K562 (cell line): ENCODE results near the gene OLIG1. TPM values are rescaled to one million over a fixed set of nuclear protein-coding genes. Genes with fewer than 3 reads are reported as not detected.

Source experiments
- ATAC-seq: fragments of 200-7000 bp; cut with Tn5 transposase; 3 replicates; pipeline ENCODE4 v1.9.1; 2020; ENCODE audit warnings: moderate library complexity
- BruUV-seq: library from RNA; stranded (reverse); fragments of 400-500 nt; replicated peaks from 2 replicates; lab custom pipeline; 2021; lab: Mats Ljungman, UMichigan
- CTCF ChIA-PET: fragments of 300-600 bp; formaldehyde crosslinking; extraction: SDS; loops from one replicate; lab custom pipeline; 2021; ENCODE audit warnings: low intra/inter-chr PET ratio; lab: Yijun Ruan, JAX
- POLR2A ChIA-PET: fragments of 300-600, 350-650 bp; sonication (Branson Sonifier 250); formaldehyde crosslinking; extraction: SDS; loops from one replicate; lab custom pipeline; 2021; ENCODE audit warnings: antibody characterized with exemption, inconsistent platforms; lab: Yijun Ruan, JAX
- DNase-seq, 4 experiments: peaks; one replicate each; pipeline versions ENCODE4 v3.0.0 to v3.0.0-alpha.2; 2011 to 2018; ENCODE audit warnings: low spot score in 3 of 4, mixed read lengths in 3 of 4; ENCODE audit errors: extremely low read depth in 1 of 4
- FAIRE-seq: peaks from 2 replicates; lab custom pipeline; 2011; peaks lifted over from hg19 to GRCh38; lab: Jason Lieb, UNC
- H2AFZ ChIP-seq: 2 replicates; pipeline ENCODE4 v1.6.0; 2011; ENCODE audit warnings: low read depth, low read length, control low read depth, inconsistent platforms
- H3K27ac ChIP-seq: fragments of 200-600 bp; 3 replicates; pipeline ENCODE4 v1.8.0; 2011; ENCODE audit warnings: low read depth, mild to moderate bottlenecking, control low read depth, inconsistent platforms, low read length, moderate library complexity, mixed read lengths; ENCODE audit errors: extremely low read depth
- H3K27me3 ChIP-seq, 2 experiments: fragments of 300-600 bp in 1 of 2; 2 replicates in 1 of 2; 3 replicates in 1 of 2; pipeline versions ENCODE4 v1.6.0 to v1.8.0; 2011; ENCODE audit warnings: inconsistent platforms in 2 of 2, low read length in 2 of 2, mild to moderate bottlenecking in 1 of 2, mixed read lengths in 1 of 2, moderate library complexity in 1 of 2; ENCODE audit not compliant: control insufficient read depth in 2 of 2, insufficient read depth in 2 of 2
- H3K36me3 ChIP-seq: fragments of 300-600 bp; 3 replicates; pipeline ENCODE4 v1.8.0; 2011; ENCODE audit warnings: mild to moderate bottlenecking, low read length, inconsistent platforms; ENCODE audit not compliant: control insufficient read depth, insufficient read depth
- H3K4me1 ChIP-seq, 2 experiments: fragments of 200-600 bp in 1 of 2; replicated peaks in 1 of 2; 2 replicates in 1 of 2; 3 replicates in 1 of 2; pipeline versions ENCODE4 v1.5.1 to v1.8.0; 2011; ENCODE audit warnings: inconsistent platforms in 2 of 2, low read length in 2 of 2, mild to moderate bottlenecking in 1 of 2, mixed read lengths in 1 of 2, moderate library complexity in 1 of 2; ENCODE audit not compliant: control insufficient read depth in 2 of 2, insufficient read depth in 2 of 2
- H3K4me2 ChIP-seq: 2 replicates; pipeline ENCODE4 v1.6.1; 2011; ENCODE audit warnings: low read length, control low read depth, inconsistent platforms, mixed read lengths; ENCODE audit not compliant: insufficient read depth
- H3K4me3 ChIP-seq: fragments of 200-600 bp; sonication (generic), shearing (Covaris generic); 2 replicates; pipeline ENCODE4 v1.5.1; 2016; ENCODE audit warnings: control low read depth, inconsistent platforms
- H3K79me2 ChIP-seq: fragments of 200-600 bp; 3 replicates; pipeline ENCODE4 v1.8.0; 2011; ENCODE audit warnings: low read length, inconsistent platforms; ENCODE audit not compliant: control insufficient read depth, insufficient read depth
- H3K9ac ChIP-seq, 2 experiments: 2 replicates each; pipeline versions ENCODE4 v1.6.0 to v1.6.1; 2011; ENCODE audit warnings: low read depth in 2 of 2, low read length in 2 of 2, control low read depth in 1 of 2, inconsistent platforms in 1 of 2, mild to moderate bottlenecking in 1 of 2, mixed read lengths in 1 of 2; ENCODE audit not compliant: insufficient read depth in 1 of 2
- H3K9me1 ChIP-seq: one replicate; pipeline ENCODE4 v1.6.0; 2011; ENCODE audit warnings: inconsistent platforms, mild to moderate bottlenecking, low read length, moderate library complexity; ENCODE audit not compliant: control insufficient read depth, insufficient read depth
- H3K9me3 ChIP-seq: replicated peaks from 2 replicates; pipeline ENCODE4 v1.5.1; 2011; ENCODE audit warnings: low read depth, low read length, inconsistent platforms; ENCODE audit not compliant: control insufficient read depth, insufficient read depth
- H4K20me1 ChIP-seq: replicated peaks from 2 replicates; pipeline ENCODE4 v1.6.1; 2011; ENCODE audit warnings: low read length, inconsistent platforms, mixed read lengths; ENCODE audit not compliant: control insufficient read depth, insufficient read depth
- MCM2 ChIP-seq: fragments of 450-650 bp; IDR thresholded peaks from 2 replicates; pipeline ENCODE4 v1.6.1; 2017; ENCODE audit warnings: low read depth, mild to moderate bottlenecking
- NRF1 ChIP-seq, 2 experiments: fragments of 450-650 bp; IDR thresholded peaks in 1 of 2; conservative IDR thresholded peaks in 1 of 2; 2 replicates each; pipeline ENCODE4 v1.6.1; 2014; ENCODE audit warnings: mild to moderate bottlenecking in 2 of 2
- RFX1 ChIP-seq: fragments of 450-650 bp; IDR thresholded peaks from 2 replicates; pipeline ENCODE4 v1.6.1; 2016; ENCODE audit warnings: mild to moderate bottlenecking, moderate library complexity
- SREBF1 ChIP-seq: fragments of 150-350 bp; IDR thresholded peaks from 2 replicates; pipeline ENCODE4 v1.6.1; 2014; ENCODE audit warnings: antibody characterized with exemption, low read depth, low read length, borderline replicate concordance
- ZNF696 ChIP-seq: fragments of 250-450 bp; sonication (Bioruptor Pico); conservative IDR thresholded peaks from 2 replicates; pipeline ENCODE4 v1.4.0; 2020; ENCODE audit warnings: mild to moderate bottlenecking, moderate library complexity
- WGBS: fragments of 100-300 bp; shearing (Covaris generic); methylation state at CpG from one replicate; pipeline ENCODE4 v1.1.6; 2016; ENCODE audit warnings: low coverage, mixed read lengths; ENCODE audit not compliant: insufficient coverage; ENCODE audit errors: missing lambda C conversion rate; 5-methylcytosine and 5-hydroxymethylcytosine counted together
- in situ Hi-C: fragments of 300-500 bp; cut with MboI; formaldehyde crosslinking; loops from 4 replicates; pipeline ENCODE4 v1.15.0; 2018; ENCODE audit warnings: inconsistent platforms, mixed read lengths
- intact Hi-C: fragments of 100-400 bp; cut with micrococcal nuclease; formaldehyde crosslinking; loops from 2 replicates; pipeline ENCODE4 v1.14.2; 2022
- polyA plus RNA-seq, 8 experiments: library from polyadenylated mRNA; depleted of rRNA in 4 of 8; stranded (reverse) in 5 of 8; unstranded in 3 of 8; fragments of >200 nt; fragmentation: Nextera tagmentation in 2 of 8; fragmentation: Illumina TruSeq in 1 of 8; extraction: Ambion mirVana in 2 of 8; extraction: Trizol in 1 of 8; gene quantifications; 2 replicates each; pipeline versions ENCODE4 v1.2.1 to v1.2.3, GENCODE V29; 2011 to 2014; ENCODE audit warnings: inconsistent platforms in 1 of 8, missing spikeins in 1 of 8
- total RNA-seq, 7 experiments: library from RNA; depleted of rRNA in 6 of 7; stranded (reverse); fragments of >200 nt in 6 of 7; fragmentation: Illumina TruSeq in 2 of 7; extraction: Trizol in 2 of 7; gene quantifications; 2 replicates each; pipeline versions ENCODE4 v1.2.1 to v1.2.3, GENCODE V29; 2011 to 2021; ENCODE audit warnings: low replicate concordance in 1 of 7

OLIG1 gene
- total and polyA plus RNA-seq, 9 of the 15 experiments (the other 6 are each of a cell fraction or from before 2014, with no cell fraction given), result not detected

GRCh38 chr21:33024201-33025103 lies 45.5 kb upstream of the OLIG1 start:
- 6% methylated on average over 40 of the region's 40 CpGs for WGBS
- FAIRE-seq, result no peak
- peaks cover 0 to 22% of the 10 kb centered on the region in 2 experiments; a peak in 1 of 5 replicates for H3K4me1 ChIP-seq
- no TSS peak for BruUV-seq
- ChIA-PET POLR2A (no interaction called here), CTCF (interaction anchor here (0.6 kb wide), 1 partner anchor 172 kb away, joined by 3 read pairs; no protein-coding TSS in a partner anchor)
- H3K9me3 ChIP-seq, result no peaks in the 10 kb centered on the region
- no peak for ATAC-seq
- H3K27ac ChIP-seq, result no peak overlapping the region
- no peaks in the 10 kb centered on the region for H3K9me1 ChIP-seq
- no peaks in the 10 kb centered on the region for H3K79me2 ChIP-seq
- H2AFZ ChIP-seq, result no peak overlapping the region
- no peak overlapping the region for H3K4me2 ChIP-seq
- peaks cover 80 to 87% of the 10 kb centered on the region in 2 experiments for H3K27me3 ChIP-seq
- DNase-seq, result no peak
- in situ Hi-C loops, result no loop called here
- no peaks in the 10 kb centered on the region for H3K36me3 ChIP-seq
- peaks cover under 1% of the 10 kb centered on the region; the same call in 1 of the 2 replicates for H4K20me1 ChIP-seq
- no peak overlapping the region for H3K4me3 ChIP-seq
- intact Hi-C loops, result no loop called here
- no peak overlapping the region for H3K9ac ChIP-seq
- no peak for TF ChIP-seq RFX1
- TF ChIP-seq MCM2, result no peak
- TF ChIP-seq ZNF696 (CRISPR knock-in tag), result no peak
- TF ChIP-seq SREBF1, result no peak
- TF ChIP-seq NRF1 (conservative IDR thresholded peaks at IDR 0.05 in 1 of 2, IDR thresholded peaks at IDR 0.05 in 1 of 2), result 0 out of 4 replicates have a peak, but pooled peaks of 1 of the 2 experiments have one; percentile 31
